ENCODE results near the gene FAM13A.

The FAM13A gene

DNA sequence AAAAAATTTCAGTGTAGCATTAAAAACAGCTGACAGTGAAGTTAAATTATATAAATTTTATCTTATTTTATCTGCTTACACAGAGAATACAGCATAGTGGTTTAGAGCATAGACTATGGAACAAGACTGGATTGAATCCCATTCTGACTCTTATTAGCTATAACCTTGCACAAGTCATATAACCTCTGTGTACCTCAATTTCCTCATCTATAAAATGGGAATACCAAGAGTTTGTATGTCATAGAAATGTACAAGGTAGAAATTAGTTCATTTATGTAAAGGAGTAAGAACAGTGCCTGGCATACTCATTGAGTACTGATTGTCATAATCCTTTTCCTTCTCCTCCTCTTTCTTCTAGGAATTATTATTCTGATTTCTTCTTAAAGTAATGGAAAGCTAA, 25.7 kb downstream of the FAM13A start:
- no peak for TF ChIP-seq CTCF (IDR thresholded peaks at IDR 0.05; ENCODE audit: insufficient read depth, low read length, missing control alignments)
- no peak overlapping the region for H3K4me3 ChIP-seq (ENCODE audit: low read depth, low read length)
- POLR2A ChIA-PET = no interaction called here
- CTCF ChIA-PET = interaction anchor here (1.1 to 1.6 kb wide), 2 partner anchors 213 to 325 kb away, joined by 9 read pairs; no protein-coding TSS in a partner anchor
- DNase-seq (ENCODE audit: low read depth, low spot score) = no peak

DNA sequence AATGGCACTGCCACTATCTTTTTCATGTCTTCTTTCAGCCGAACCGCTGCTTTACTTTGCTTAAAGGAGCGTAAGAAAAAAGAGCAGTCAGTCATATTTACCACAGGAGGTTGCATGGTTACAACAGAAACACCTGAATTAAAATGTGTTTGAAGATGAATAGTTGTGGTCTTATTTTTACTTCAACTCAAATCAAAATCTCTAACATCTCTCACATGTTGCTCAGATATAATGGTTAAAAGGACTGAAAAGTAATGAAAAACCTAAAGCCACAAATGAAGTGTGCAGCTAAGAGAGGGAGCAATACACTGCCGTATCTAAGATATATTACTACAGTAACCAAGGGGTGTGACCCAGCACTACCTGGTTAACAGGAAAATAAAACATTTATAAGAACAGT, 27.4 kb downstream of the FAM13A start:
- no peak overlapping the region for H3K4me3 ChIP-seq (ENCODE audit: low read depth, low read length)
- ChIA-PET CTCF (interaction anchor here (1.2 to 1.6 kb wide), 2 partner anchors 211 to 323 kb away, joined by 9 read pairs; no protein-coding TSS in a partner anchor), POLR2A (no interaction called here)
- no peak for DNase-seq (ENCODE audit: low read depth, low spot score)
- TF ChIP-seq CTCF (IDR thresholded peaks at IDR 0.05; ENCODE audit: insufficient read depth, low read length, missing control alignments) = no peak

DNA sequence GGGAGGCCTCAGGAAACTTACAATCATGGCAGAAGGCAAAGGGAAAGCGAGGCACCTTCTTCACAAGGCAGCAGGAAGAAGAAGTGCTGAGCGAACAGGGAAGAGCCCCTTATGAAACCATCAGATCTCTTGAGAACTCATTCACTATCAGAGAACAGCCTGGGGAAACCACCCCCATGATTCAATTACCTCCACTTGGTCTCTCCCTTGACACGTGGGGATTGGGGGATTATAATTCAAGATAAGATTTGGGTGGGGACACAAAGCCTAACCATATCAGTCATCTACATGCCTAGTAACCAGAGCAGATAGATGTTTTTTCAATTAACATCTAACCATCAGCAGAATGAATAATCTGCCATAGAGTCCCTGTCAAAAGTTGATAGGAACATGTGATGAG, 30.4 kb downstream of the FAM13A start:
- DNase-seq (ENCODE audit: low read depth, low spot score) = no peak
- no peak for TF ChIP-seq CTCF (IDR thresholded peaks at IDR 0.05; ENCODE audit: insufficient read depth, low read length, missing control alignments)
- ChIA-PET CTCF (interaction anchor here (1.2 to 11.9 kb wide), 4 partner anchors 209 to 498 kb away, joined by 3 to 299 read pairs (median 54); no protein-coding TSS in a partner anchor), POLR2A (no interaction called here)
- no peak overlapping the region for H3K4me3 ChIP-seq (ENCODE audit: low read depth, low read length)

DNA sequence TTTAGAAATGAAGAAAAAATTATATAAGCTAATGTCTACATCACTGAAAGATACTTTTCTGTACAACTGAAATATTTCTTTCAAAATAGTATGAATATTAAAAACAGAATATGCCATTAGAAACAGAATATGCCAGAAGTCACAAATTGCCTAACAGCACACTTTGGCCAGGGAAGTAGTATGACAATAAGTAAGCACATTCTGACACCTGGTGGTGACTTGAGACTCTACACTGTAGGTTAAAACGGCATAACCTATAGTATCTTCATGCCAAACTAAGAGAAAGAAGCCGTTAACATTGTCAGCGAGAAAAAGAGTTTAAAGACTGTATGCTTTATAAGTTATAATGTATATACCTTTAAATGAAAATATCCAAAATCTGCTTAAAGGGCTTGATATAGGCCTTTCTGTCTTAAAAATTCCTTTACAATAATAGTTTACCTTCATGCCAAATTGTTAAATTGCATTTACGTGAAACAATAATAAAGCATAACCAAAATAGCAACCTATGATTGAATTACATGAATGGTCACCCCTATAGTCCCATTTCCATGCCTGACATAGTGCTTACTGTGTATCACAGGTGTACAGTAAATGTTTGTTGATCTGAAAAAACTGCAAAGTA, 32.8 kb downstream of the FAM13A start:
- POLR2A ChIA-PET = no interaction called here
- no peak overlapping the region for H3K4me3 ChIP-seq (ENCODE audit: low read depth, low read length)
- CTCF ChIA-PET = interaction anchor here (0.6 to 11.9 kb wide), 42 partner anchors 8 to 499 kb away, joined by 3 to 299 read pairs (median 4); partner anchors contain the start of genes NAP1L5 and PYURF
- DNase-seq (ENCODE audit: low read depth, low spot score) = peak; percentile 29
- TF ChIP-seq CTCF (IDR thresholded peaks at IDR 0.05; ENCODE audit: insufficient read depth, low read length, missing control alignments) = peak; percentile 59

DNA sequence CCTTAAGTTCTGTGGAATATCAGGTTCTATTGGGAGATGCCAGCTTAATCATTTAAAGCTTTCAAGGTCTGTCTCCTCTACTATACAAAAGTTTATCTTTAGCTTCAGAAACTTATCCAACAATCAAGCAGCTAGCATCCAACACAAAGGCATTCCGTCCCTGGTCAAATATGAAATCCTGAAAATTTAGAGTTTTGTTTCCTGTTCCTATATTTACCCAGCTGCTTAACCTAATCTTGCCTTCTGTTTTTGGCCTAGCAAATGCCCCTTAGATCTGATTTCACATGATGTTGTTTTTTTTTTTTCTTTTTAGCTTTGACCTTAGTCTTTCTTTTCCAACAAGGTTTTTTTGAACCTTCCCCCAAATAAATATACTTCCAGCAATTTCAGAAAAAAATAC, 33.8 kb downstream of the FAM13A start:
- DNase-seq (ENCODE audit: low read depth, low spot score) = no peak
- TF ChIP-seq CTCF (IDR thresholded peaks at IDR 0.05; ENCODE audit: insufficient read depth, low read length, missing control alignments) = no peak
- CTCF ChIA-PET = interaction anchor here (0.7 to 11.9 kb wide), 36 partner anchors 9 to 498 kb away, joined by 3 to 299 read pairs (median 4); partner anchors contain the start of genes NAP1L5 and PYURF
- no peak overlapping the region for H3K4me3 ChIP-seq (ENCODE audit: low read depth, low read length)
- POLR2A ChIA-PET = no interaction called here

- CTCF ChIA-PET = interaction anchor here (0.8 to 11.9 kb wide), 33 partner anchors 9 to 498 kb away, joined by 3 to 299 read pairs (median 5); partner anchors contain the start of genes NAP1L5 and PYURF
- POLR2A ChIA-PET = no interaction called here
- DNase-seq (ENCODE audit: low read depth, low spot score) = no peak
- no peak for TF ChIP-seq CTCF (IDR thresholded peaks at IDR 0.05; ENCODE audit: insufficient read depth, low read length, missing control alignments)
- no peak overlapping the region for H3K4me3 ChIP-seq (ENCODE audit: low read depth, low read length)
These were observed 34.4 kb downstream of the FAM13A start for GRCh38 chr4:89022426-89023128.

Measured in AG04449 (cell line).